HCT116 (cell line): ENCODE results near the gene ACBD6.

Source experiments
- EZH2 ChIP-seq: fragments of 200-600 bp; sonication (generic); IDR thresholded peaks from 2 replicates; pipeline ENCODE4 v1.6.1; 2017; ENCODE audit warnings: antibody characterized with exemption, mixed run types
- FOSL1 ChIP-seq: IDR thresholded peaks from 2 replicates; pipeline ENCODE4 v1.6.1; 2012; ENCODE audit warnings: low read depth
- POLR2A ChIP-seq: IDR thresholded peaks from 2 replicates; pipeline ENCODE4 v1.7.0; 2011; ENCODE audit warnings: borderline replicate concordance; ENCODE audit not compliant: insufficient read depth, insufficient read length; ENCODE audit errors: extremely low read depth
- TCF7L2 ChIP-seq: IDR thresholded peaks from 2 replicates; pipeline ENCODE4 v1.7.0; 2011; ENCODE audit warnings: borderline replicate concordance, inconsistent platforms; ENCODE audit not compliant: insufficient read depth, insufficient read length; ENCODE audit errors: extremely low read depth
- TF ChIP-seq, protein P1 (sequence below): IDR thresholded peaks from 2 replicates; pipeline ENCODE4 v1.6.1; 2012; ENCODE audit warnings: low read depth
- TF ChIP-seq, protein P2 (sequence below), 3 experiments: fragments of 200-600 bp in 1 of 3; sonication (generic) in 1 of 3; IDR thresholded peaks in 2 of 3; conservative IDR thresholded peaks in 1 of 3; 2 replicates each; pipeline ENCODE4 v1.5.1; 2012 to 2017; ENCODE audit warnings: low read depth in 2 of 3, low read length in 2 of 3, antibody characterized with exemption in 1 of 3, borderline replicate concordance in 1 of 3, control low read depth in 1 of 3, mild to moderate bottlenecking in 1 of 3, mixed read lengths in 1 of 3, mixed run types in 1 of 3, moderate library complexity in 1 of 3; ENCODE audit not compliant: insufficient read depth in 1 of 3

DNA sequence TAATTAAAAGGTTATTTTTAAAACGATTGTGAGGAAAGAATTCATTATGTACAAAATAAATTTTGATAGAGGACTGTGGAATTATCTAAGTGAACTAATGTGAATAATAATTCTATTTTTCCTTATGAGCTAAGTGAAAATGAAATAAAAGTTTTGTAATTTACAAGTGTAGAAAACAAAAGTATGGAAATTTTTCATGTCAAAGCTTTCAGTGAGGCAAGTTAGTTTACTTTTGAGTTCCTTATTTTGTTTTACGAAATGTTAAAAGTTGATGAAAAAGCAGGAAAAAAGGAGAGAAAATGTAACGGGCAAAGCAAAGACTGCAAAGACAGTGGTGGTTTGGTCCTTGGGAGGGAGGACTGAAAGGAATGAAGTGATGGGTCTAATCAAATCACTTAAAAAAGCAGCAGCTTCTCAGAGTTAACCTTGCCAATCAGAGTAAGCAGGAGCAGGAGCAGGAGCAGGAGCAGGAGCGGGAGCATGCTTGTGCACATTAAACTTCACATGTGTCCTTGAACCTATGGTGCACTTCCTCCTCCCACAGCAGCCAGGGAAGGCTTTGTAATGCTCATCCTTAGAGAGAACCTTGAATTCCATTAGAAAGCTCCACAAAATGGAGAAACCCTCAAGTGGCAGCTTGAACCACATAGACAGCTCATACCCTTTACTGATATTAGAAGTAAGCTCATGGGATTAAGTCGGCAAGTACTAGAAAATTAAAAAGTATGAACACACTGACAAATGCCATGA lies 139.0 kb downstream of the ACBD6 start:
- TF ChIP-seq, protein P1, sequence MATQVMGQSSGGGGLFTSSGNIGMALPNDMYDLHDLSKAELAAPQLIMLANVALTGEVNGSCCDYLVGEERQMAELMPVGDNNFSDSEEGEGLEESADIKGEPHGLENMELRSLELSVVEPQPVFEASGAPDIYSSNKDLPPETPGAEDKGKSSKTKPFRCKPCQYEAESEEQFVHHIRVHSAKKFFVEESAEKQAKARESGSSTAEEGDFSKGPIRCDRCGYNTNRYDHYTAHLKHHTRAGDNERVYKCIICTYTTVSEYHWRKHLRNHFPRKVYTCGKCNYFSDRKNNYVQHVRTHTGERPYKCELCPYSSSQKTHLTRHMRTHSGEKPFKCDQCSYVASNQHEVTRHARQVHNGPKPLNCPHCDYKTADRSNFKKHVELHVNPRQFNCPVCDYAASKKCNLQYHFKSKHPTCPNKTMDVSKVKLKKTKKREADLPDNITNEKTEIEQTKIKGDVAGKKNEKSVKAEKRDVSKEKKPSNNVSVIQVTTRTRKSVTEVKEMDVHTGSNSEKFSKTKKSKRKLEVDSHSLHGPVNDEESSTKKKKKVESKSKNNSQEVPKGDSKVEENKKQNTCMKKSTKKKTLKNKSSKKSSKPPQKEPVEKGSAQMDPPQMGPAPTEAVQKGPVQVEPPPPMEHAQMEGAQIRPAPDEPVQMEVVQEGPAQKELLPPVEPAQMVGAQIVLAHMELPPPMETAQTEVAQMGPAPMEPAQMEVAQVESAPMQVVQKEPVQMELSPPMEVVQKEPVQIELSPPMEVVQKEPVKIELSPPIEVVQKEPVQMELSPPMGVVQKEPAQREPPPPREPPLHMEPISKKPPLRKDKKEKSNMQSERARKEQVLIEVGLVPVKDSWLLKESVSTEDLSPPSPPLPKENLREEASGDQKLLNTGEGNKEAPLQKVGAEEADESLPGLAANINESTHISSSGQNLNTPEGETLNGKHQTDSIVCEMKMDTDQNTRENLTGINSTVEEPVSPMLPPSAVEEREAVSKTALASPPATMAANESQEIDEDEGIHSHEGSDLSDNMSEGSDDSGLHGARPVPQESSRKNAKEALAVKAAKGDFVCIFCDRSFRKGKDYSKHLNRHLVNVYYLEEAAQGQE, result no peak
- TF ChIP-seq TCF7L2 (no peak), EZH2 (no peak), FOSL1 (no peak), POLR2A (no peak)
- TF ChIP-seq, protein P2, sequence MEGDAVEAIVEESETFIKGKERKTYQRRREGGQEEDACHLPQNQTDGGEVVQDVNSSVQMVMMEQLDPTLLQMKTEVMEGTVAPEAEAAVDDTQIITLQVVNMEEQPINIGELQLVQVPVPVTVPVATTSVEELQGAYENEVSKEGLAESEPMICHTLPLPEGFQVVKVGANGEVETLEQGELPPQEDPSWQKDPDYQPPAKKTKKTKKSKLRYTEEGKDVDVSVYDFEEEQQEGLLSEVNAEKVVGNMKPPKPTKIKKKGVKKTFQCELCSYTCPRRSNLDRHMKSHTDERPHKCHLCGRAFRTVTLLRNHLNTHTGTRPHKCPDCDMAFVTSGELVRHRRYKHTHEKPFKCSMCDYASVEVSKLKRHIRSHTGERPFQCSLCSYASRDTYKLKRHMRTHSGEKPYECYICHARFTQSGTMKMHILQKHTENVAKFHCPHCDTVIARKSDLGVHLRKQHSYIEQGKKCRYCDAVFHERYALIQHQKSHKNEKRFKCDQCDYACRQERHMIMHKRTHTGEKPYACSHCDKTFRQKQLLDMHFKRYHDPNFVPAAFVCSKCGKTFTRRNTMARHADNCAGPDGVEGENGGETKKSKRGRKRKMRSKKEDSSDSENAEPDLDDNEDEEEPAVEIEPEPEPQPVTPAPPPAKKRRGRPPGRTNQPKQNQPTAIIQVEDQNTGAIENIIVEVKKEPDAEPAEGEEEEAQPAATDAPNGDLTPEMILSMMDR (IDR thresholded peaks at IDR 0.05 in 2 of 3, conservative IDR thresholded peaks at IDR 0.05 in 1 of 3; ENCODE audit: borderline replicate concordance in 1 of 3, insufficient read depth in 1 of 3, low read depth in 2 of 3, low read length in 2 of 3), result no peak
